GM10266 (cell line): ENCODE measurements around the gene SSR3.
"Not testable (repeated sequence)": the region's sequence is repeated elsewhere in the genome, so short reads cannot be mapped to it uniquely, and the experiment has no call there.

ENCODE experiments used
- DNase-seq: peaks from one replicate; pipeline ENCODE4 v3.0.0; 2012; ENCODE audit errors: extremely low spot score
- CTCF ChIP-seq: IDR thresholded peaks from 2 replicates; pipeline ENCODE4 v1.5.1; 2012; ENCODE audit warnings: mild to moderate bottlenecking, low read depth; ENCODE audit not compliant: control insufficient read depth, insufficient read depth; ENCODE audit errors: missing control alignments

Gene SSR3

GRCh38 chr3:156599089-156599874 is 44.4 kb upstream of the SSR3 start:
- no peak for DNase-seq

GRCh38 chr3:156598413-156598812 is 43.5 kb upstream of the SSR3 start:
- DNase-seq = no peak

More at GRCh38 chr3:156599089-156599874, 44.4 kb upstream of the SSR3 start:
- TF ChIP-seq CTCF = no peak

GRCh38 chr3:156594219-156594683 is 39.3 kb upstream of the SSR3 start:
- TF ChIP-seq CTCF = no peak
- DNase-seq = no peak

More at GRCh38 chr3:156598413-156598812, 43.5 kb upstream of the SSR3 start:
- no peak for TF ChIP-seq CTCF

- DNase-seq = no peak
- no peak for TF ChIP-seq CTCF
Measured at GRCh38 chr3:156593814-156594213, 38.9 kb upstream of the SSR3 start.

GRCh38 chr3:156589806-156590205 is 34.9 kb upstream of the SSR3 start:
- not testable (repeated sequence) for DNase-seq

GRCh38 chr3:156587760-156588069 is 32.8 kb upstream of the SSR3 start:
- TF ChIP-seq CTCF = peak; percentile 7

GRCh38 chr3:156586905-156587759 is 32.2 kb upstream of the SSR3 start:
- TF ChIP-seq CTCF = no peak

More at GRCh38 chr3:156587760-156588069, 32.8 kb upstream of the SSR3 start:
- no peak for DNase-seq

More at GRCh38 chr3:156586905-156587759, 32.2 kb upstream of the SSR3 start:
- DNase-seq = no peak
